GM21723 (cell line): Measurements from ENCODE around the gene HNRNPH1.
A peak's percentile ranks its signal among the peaks of the same experiment; 100 is the strongest.

Experiments used
- ATAC-seq: cut with Tn5 transposase; IDR thresholded peaks from one replicate; pipeline ENCODE4 v1.9.1; 2021; ENCODE audit warnings: mild to moderate bottlenecking, moderate library complexity; ENCODE audit not compliant: unreplicated experiment

HNRNPH1 gene

GRCh38 chr5:179623906-179624741 lies 653 bp upstream of the HNRNPH1 start:
- peak; percentile 12 for ATAC-seq

GRCh38 chr5:179621551-179622214 lies 1.8 kb downstream of the HNRNPH1 start:
- ATAC-seq = no peak

- ATAC-seq = no peak
These were observed 2.6 kb downstream of the HNRNPH1 start for GRCh38 chr5:179620703-179621350.

GRCh38 chr5:179620293-179620692 lies 3.2 kb downstream of the HNRNPH1 start:
- ATAC-seq = no peak

- no peak for ATAC-seq
These were observed 3.7 kb downstream of the HNRNPH1 start for GRCh38 chr5:179619776-179620175.

GRCh38 chr5:179618923-179619554 lies 4.4 kb downstream of the HNRNPH1 start:
- no peak for ATAC-seq

- ATAC-seq = no peak
These were observed 5.5 kb downstream of the HNRNPH1 start for GRCh38 chr5:179617930-179618329.

GRCh38 chr5:179616002-179616594 lies 7.4 kb downstream of the HNRNPH1 start:
- ATAC-seq = no peak

- ATAC-seq = no peak
These were observed 8.3 kb downstream of the HNRNPH1 start for GRCh38 chr5:179615203-179615602.

GRCh38 chr5:179614745-179615144 lies 8.7 kb downstream of the HNRNPH1 start:
- no peak for ATAC-seq

GRCh38 chr5:179613460-179614071 lies 9.9 kb downstream of the HNRNPH1 start:
- no peak for ATAC-seq

GRCh38 chr5:179612577-179613459 lies 10.7 kb downstream of the HNRNPH1 start:
- no peak for ATAC-seq

GRCh38 chr5:179610903-179611265 lies 12.6 kb downstream of the HNRNPH1 start:
- ATAC-seq = no peak

- ATAC-seq = no peak
These were observed 13.2 kb downstream of the HNRNPH1 start for GRCh38 chr5:179610109-179610902.

GRCh38 chr5:179609834-179610108 lies 13.7 kb downstream of the HNRNPH1 start:
- no peak for ATAC-seq

- no peak for ATAC-seq
These were observed 15.3 kb downstream of the HNRNPH1 start for GRCh38 chr5:179608131-179608581.

- no peak for ATAC-seq
These were observed 16.1 kb downstream of the HNRNPH1 start for GRCh38 chr5:179607160-179607931.

- ATAC-seq = no peak
These were observed 16.6 kb downstream of the HNRNPH1 start for GRCh38 chr5:179606910-179607159.
